Ishikawa (cell line): ENCODE results near the gene TTLL7.

Experiments used
- CEBPB ChIP-seq: IDR thresholded peaks from 2 replicates; pipeline ENCODE4 v1.6.1; 2012
- CREB1 ChIP-seq: IDR thresholded peaks from 2 replicates; pipeline ENCODE4 v1.6.1; 2012; ENCODE audit warnings: low read depth
- EGR1 ChIP-seq: IDR thresholded peaks from 2 replicates; pipeline ENCODE4 v1.6.1; 2012
- EP300 ChIP-seq: IDR thresholded peaks from 2 replicates; pipeline ENCODE4 v1.6.1; 2012; ENCODE audit warnings: borderline replicate concordance
- FOXM1 ChIP-seq: IDR thresholded peaks from 2 replicates; pipeline ENCODE4 v1.6.1; 2012; ENCODE audit warnings: low read depth, borderline replicate concordance
- NFIC ChIP-seq: IDR thresholded peaks from 2 replicates; pipeline ENCODE4 v1.6.1; 2012
- REST ChIP-seq: IDR thresholded peaks from 2 replicates; pipeline ENCODE4 v1.6.1; 2012; ENCODE audit warnings: low read depth, mild to moderate bottlenecking
- TCF12 ChIP-seq: IDR thresholded peaks from 2 replicates; pipeline ENCODE4 v1.6.1; 2012; ENCODE audit warnings: low read depth
- TEAD4 ChIP-seq: IDR thresholded peaks from 2 replicates; pipeline ENCODE4 v1.6.1; 2012
- USF1 ChIP-seq: IDR thresholded peaks from 2 replicates; pipeline ENCODE4 v1.6.1; 2012
- YY1 ChIP-seq: IDR thresholded peaks from 2 replicates; pipeline ENCODE4 v1.6.1; 2012; ENCODE audit warnings: low read depth
- ZBTB7A ChIP-seq: IDR thresholded peaks from 2 replicates; pipeline ENCODE4 v1.6.1; 2012; ENCODE audit warnings: low read depth
- TF ChIP-seq, protein P1 (sequence below): IDR thresholded peaks from 2 replicates; pipeline ENCODE4 v1.6.1; 2012

TTLL7 gene

GRCh38 chr1:84000196-84000885 lies 1.4 kb upstream of the TTLL7 start:
- TF ChIP-seq, protein P1, sequence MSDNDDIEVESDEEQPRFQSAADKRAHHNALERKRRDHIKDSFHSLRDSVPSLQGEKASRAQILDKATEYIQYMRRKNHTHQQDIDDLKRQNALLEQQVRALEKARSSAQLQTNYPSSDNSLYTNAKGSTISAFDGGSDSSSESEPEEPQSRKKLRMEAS, result no peak
- TF ChIP-seq CEBPB (no peak), TEAD4 (no peak), CREB1 (no peak), EGR1 (no peak), EP300 (no peak), FOXM1 (no peak)

GRCh38 chr1:83999316-83999819 lies 436 bp upstream of the TTLL7 start:
- TF ChIP-seq, protein P1, result peak; percentile 26; the same call in 1 of the 2 replicates
- TF ChIP-seq TCF12, result 0 out of 2 replicates have a peak, but pooled peaks have one; percentile 19
- no peak for TF ChIP-seq ZBTB7A

DNA sequence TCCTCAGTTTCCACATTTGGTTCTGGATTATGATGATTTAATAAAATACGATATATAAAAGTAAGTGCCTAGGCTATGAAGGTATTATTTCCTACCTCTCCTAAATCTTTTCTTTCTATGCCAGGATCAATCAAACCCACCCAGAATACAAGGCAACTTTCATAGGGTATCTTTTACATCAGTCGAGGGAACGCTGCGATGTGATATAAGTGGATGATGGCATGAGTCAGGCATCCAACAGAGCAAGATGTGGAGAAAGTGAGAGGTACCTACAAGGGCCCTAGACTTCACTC lies 781 bp downstream of the TTLL7 start:
- TF ChIP-seq, protein P1, result no peak
- TF ChIP-seq ZBTB7A (no peak), REST (no peak), USF1 (no peak), FOXM1 (no peak), CEBPB (no peak), YY1 (no peak), TEAD4 (no peak)

DNA sequence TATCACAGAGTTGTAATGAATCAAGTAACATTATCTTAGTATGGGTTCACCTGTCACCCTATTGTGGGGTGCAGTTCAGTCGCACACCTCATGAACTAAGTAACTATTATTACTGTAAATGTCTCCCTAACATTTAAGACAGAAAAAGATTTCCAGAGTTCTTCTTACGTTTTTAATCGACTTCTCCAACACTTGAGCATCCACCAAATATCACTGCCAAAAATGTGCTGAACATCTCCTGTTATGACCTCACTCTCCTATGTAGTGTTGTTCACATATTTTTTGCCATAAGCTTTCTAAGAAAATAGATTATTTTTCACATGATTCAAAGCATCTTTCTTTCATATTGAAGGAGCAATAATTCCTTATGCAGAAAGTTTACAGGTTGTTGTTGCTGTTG lies 1.3 kb downstream of the TTLL7 start:
- TF ChIP-seq USF1 (no peak), CEBPB (peak; percentile 15; the same call in 1 of the 2 replicates)

DNA sequence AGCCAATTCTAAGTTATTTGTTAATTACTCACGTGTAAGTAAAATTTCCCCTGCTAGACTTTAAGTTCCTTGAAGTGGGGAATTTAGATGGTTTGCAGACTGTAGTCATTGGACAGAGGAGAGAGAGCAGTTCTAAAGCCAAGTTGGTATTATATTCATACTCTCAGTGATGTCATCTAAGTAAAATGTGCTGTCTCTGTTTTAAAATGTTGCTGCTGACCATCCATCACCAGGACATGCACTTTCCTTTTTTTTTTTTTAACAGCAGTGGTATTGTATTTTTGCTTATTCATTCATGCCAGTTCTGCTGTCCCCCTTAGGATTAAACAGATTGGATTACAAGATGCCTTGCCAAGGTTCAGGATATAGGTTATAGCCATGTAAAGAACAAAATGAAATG lies 2.3 kb downstream of the TTLL7 start:
- TF ChIP-seq, protein P1, result no peak
- TF ChIP-seq TEAD4 (peak; percentile 61), EP300 (peak; percentile 57; the same call in 1 of the 2 replicates), NFIC (peak; percentile 65; the same call in 1 of the 2 replicates)

- TF ChIP-seq TCF12, result no peak
- no peak for TF ChIP-seq NFIC
- no peak for TF ChIP-seq YY1
- TF ChIP-seq FOXM1, result no peak
- TF ChIP-seq CEBPB, result no peak
- TF ChIP-seq EGR1, result no peak
- no peak for TF ChIP-seq EP300
Observed at GRCh38 chr1:83996191-83996590, 2.7 kb downstream of the TTLL7 start.

GRCh38 chr1:83995649-83996048 lies 3.3 kb downstream of the TTLL7 start:
- TF ChIP-seq REST (no peak), CEBPB (no peak), FOXM1 (no peak), USF1 (no peak), EGR1 (no peak), TEAD4 (no peak)
